Measurements from ENCODE around the gene GALNT10.

The GALNT10 gene

GRCh38 chr5:154467655-154468354 is 277.3 kb downstream of the GALNT10 start:
- Histone ChIP-seq H3K9ac (ENCODE audit: low read depth, low read length) (no peak overlapping the region), H3K9me3 (ENCODE audit: control insufficient read depth, insufficient read depth, low read length) (no peaks in the 10 kb centered on the region), H3K4me1 (ENCODE audit: insufficient read depth, low read length) (peaks cover 6% of the 10 kb centered on the region), H3K36me3 (ENCODE audit: insufficient read depth, low read length) (no peaks in the 10 kb centered on the region)

GRCh38 chr5:154470137-154470536 is 279.6 kb downstream of the GALNT10 start:
- Histone ChIP-seq H3K9me3 (ENCODE audit: control insufficient read depth, insufficient read depth, low read length) (no peaks in the 10 kb centered on the region), H3K36me3 (ENCODE audit: insufficient read depth, low read length) (no peaks in the 10 kb centered on the region), H3K9ac (ENCODE audit: low read depth, low read length) (no peak overlapping the region), H3K4me1 (ENCODE audit: insufficient read depth, low read length) (peaks cover 11% of the 10 kb centered on the region)

Data from ES-I3 (cell line).